G401.6 (cell line): Measurements from ENCODE around the gene ROBO4.

Source experiments
- FAIRE-seq: peaks from 2 replicates; lab custom pipeline; 2012; peaks lifted over from hg19 to GRCh38; lab: Jason Lieb, UNC

ROBO4 gene

DNA sequence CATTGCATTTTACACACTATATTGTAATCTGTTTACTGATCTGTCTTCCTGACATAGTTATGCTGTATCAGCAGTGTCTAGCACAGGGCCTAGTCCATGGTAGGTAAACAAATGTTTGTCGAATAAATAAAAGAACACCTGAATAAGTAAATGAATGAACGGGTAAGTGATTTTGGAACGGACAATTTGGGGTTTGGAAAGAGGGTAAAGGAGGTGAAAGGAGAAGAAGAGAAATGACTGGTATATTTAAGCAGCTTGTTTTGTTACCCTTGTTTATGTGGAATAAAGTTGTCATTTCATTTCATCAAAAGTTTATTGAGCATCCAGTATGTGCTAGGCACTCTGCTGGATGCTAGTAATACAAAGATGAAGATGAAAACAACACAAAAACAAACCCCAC is 21.3 kb upstream of the ROBO4 start, which contains the start of gene HEPN1:
Gene HEPN1 (plus strand): TSS at position 301 of the 400 bp plus-strand sequence.
- no peak for FAIRE-seq

DNA sequence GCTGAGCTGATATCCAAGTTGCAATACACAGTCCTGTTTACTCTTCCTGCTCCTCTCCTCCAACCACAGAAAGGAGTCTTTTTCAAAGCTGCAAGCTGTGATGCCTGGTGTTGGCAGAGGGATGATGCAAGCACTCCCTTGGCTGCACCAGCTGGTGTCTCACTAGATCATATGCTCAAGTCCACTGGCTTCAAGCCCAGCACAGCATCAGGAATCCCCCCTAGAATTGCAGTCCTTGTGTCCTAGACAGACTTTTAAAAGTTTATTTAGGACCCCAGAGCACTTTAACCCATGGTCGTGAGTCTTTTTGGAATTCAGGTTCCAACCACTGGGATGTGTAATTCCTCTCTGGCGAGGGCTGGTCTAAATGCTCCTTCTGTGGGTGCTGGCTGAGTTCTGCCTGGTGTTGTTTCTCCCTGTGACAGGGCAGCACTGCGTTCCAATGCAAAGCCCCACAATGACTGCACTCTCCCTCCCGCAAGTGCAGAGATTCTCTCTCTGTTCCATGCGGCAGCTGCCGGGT is 19.5 kb upstream of the ROBO4 start:
- FAIRE-seq, result no peak

- no peak for FAIRE-seq
Measured at GRCh38 chr11:124916370-124916710, 18.7 kb upstream of the ROBO4 start.

DNA sequence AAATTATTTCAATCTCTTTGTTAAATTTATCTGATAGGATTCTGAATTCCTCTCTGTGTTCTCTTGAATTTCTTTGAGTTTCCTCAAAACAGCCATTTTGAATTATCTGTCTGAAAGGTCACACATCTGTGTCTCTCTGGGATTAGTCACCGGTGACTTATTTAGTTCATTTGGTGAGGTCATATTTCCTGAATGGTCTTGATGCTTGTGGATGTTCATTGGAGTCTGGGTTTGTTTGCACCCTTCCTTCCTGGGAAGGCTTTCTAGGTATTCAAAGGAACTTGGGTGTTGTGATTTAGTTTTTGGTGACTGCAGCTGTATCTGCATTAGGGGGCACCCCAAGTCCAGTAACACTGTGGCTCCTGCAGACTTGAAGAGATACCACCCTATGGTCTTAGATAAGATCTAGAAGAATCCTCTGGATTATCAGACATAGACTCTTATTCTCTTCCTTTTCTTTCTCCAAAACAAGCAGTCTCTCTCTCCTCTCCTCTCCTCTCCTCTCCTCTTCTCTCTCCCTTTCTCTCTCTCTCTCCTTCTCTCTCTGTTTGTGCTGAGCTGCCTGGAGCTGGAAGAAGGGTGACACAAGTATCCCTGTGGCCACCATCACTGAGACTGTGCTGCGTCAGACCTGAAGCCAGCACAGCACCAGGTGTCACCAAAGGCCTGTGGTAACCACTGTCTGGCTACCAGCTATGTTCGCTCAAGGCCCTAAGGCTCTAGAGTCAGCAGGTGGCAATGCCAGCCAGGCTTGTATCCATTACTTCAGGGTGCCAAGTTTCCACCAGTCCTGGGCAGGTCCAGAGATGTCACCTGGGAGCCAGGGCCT is 18.1 kb upstream of the ROBO4 start:
- FAIRE-seq, result no peak

GRCh38 chr11:124902616-124903015 is 5.0 kb upstream of the ROBO4 start:
- peak; percentile 19 for FAIRE-seq

DNA sequence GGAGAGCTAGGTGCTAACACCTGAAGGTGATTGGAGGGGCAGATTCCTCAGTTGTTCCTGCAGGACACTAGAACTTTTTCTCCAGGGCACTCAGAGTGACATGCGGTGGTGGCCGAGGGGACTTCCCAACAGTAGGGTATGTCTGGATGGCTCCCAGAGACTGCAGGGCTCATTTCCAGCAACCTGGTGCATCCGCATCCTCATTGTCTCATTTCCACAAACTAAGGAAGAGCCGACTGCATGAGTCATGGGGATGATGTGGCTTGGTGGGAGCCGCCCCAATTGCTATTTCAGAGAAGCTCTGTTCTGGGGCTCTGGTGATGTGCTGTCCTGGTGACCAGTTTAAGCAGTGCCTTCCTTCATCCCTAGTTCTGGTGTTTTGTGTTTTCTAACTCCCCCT is 2.8 kb upstream of the ROBO4 start:
- FAIRE-seq, result no peak

- FAIRE-seq, result no peak
Measured at GRCh38 chr11:124899383-124900145, 1.9 kb upstream of the ROBO4 start.

GRCh38 chr11:124898711-124899110 is 1.0 kb upstream of the ROBO4 start:
- FAIRE-seq, result no peak

DNA sequence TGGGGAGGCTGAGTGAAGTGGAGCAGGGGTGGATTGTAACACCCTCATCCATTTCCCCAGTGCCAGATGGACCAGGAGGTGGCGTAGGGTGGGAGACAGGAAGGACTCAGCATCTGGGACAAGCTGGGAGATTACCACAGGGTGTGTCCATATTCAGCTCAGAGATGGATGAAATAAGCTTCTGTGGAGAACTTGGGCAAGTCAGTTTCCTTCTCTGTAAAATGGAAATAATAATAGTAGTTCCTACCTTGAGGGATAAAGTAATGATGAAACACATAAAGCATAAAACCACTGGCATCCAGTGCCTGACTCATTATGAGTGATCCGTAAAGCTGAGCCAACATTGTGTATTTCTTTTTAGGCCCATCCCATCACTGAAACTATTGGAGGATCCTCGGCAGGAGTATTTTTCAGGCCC is 607 bp upstream of the ROBO4 start:
- FAIRE-seq, result no peak

- no peak for FAIRE-seq
Measured at GRCh38 chr11:124896821-124897391, 759 bp downstream of the ROBO4 start.

DNA sequence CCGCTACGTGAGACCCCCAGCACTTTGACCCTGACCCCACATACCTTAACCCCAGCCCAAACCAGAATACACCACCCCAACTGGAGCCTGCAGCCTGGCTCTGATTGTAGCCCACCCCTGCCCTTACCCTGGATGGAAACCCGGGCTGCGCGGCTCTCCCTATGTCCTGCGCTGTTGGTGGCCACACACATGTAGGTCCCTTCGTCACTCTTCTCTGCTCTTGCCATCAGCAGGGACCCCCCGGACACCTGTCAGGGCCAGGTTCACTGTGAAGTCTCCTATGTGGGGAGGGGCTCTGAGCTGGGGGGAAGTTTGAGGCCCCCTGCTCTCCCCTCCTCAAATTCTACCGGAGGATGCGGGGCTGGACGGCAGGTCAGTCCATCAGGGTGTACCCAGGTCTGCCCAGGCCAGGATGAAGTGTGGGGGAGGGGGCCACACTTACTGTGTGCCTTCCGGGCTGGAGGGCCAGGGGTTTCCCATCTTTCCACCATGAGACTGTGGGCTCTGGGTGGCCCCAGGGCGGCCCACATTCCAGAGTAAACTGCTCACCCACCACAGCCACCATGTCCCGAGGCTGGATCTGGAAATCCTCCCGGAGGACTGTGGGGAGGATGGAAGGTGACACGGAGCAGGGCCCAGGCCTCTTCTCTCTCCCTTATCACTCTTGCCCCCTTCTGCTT is 1.5 kb downstream of the ROBO4 start:
- FAIRE-seq, result no peak

DNA sequence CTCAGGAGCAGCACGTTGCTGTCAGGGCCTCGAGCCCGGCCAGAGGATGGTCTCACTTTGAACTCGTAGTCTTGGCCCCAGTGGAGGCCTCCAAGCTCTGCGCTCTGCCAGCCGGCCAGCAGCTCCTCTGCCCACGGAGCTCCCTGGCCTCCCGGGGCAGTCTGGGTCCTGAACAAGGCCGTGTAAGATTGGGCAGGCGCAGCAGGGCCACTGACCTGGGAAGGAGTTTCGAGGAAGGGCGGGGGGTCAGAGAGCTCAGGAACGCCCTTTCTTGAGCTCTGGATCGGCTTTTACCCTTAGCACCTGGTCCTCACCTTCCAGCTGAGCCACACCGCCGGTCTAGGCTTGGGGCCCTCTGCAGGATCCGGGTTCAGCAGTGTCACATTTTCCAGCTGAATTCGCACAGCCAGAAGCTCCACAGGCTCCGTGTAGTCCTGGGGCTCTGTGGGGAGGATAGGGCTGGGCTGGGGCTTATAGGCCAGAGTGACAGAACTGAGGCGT is 2.1 kb downstream of the ROBO4 start:
- FAIRE-seq, result no peak

- FAIRE-seq, result no peak
Measured at GRCh38 chr11:124894606-124895430, 2.8 kb downstream of the ROBO4 start.

DNA sequence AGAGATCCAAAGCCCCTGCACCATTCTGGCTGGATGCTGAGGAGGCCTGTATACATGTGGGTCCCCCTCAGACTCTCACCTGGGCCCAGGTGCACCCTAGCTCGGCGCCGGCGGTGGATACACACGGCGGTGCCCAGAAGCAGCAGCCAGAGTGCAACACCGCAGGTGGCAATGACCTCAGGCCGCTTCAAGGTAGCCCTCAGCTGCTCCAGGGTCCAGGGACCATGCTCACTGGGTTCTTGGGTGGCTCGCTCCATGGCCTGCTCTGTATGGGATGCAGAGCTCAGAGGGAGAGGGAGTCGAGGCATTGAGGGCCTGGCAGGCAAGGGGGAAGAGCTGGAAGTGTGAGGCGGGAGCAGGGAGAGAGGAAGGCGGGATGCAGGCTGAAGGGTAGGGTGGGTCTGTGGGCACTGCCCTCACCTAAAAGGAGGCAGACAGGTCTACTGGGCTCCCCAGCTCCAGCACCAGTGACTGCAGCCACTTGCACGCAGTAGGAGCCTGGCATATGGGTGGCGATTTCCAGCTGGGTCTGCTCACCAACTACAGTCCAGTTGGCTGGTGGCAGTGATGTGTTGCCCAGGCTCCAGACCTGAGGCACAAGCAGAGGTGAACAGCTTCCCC is 3.8 kb downstream of the ROBO4 start:
- FAIRE-seq, result no peak

- FAIRE-seq, result no peak
Measured at GRCh38 chr11:124892750-124893454, 4.8 kb downstream of the ROBO4 start.

GRCh38 chr11:124892146-124892545 is 5.5 kb downstream of the ROBO4 start:
- FAIRE-seq, result no peak

- no peak for FAIRE-seq
Measured at GRCh38 chr11:124891373-124891861, 6.2 kb downstream of the ROBO4 start.

DNA sequence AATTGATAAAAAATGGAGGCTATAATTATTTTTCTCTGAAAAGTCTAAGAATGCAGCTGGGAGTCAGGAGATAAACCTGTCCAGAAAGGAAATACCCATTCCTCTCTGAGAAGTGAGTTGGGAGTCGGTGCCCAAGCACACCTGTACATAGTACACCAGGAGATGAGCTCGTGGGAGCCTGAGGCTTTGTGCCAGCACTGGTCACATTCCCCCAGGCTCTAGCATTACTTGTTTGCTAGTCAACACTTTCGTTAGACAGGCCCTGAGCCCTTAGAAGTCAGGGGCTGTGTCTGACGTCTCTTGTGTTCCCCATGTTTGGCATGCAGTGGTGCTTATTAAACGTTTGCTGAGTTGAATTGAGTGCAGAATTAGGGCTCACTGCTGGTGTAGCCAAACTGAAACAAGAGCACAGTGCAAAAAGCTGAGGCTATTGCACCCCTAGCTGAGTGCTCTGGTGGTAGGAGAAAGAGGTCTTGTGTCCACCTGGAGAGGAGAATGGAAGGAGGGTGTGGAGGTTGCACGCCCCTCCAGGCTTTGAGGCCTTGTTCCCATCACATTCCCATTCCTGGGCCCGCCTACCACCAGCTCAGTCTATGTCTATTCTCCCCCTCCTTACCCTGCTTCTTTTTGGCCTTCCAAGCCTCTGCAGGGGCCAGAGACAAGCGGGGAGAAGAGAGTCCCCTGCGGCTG is 6.8 kb downstream of the ROBO4 start:
- FAIRE-seq, result no peak

- FAIRE-seq, result no peak
Measured at GRCh38 chr11:124890151-124890550, 7.5 kb downstream of the ROBO4 start.
